ENCODE data around the gene PPARG.

- TF ChIP-seq EZH2 (IDR thresholded peaks at IDR 0.05; ENCODE audit: insufficient read depth, poor library complexity, severe bottlenecking) = no peak
- no peak for TF ChIP-seq EZH2phosphoT487 (IDR thresholded peaks at IDR 0.05; ENCODE audit: insufficient read depth, low read depth)
Measured at GRCh38 chr3:12328837-12329462, 40.1 kb downstream of the PPARG start.
